Endodermal cell (in vitro differentiated cells): Measurements from ENCODE around the gene MSX2. TPM values are rescaled to one million over a fixed set of nuclear protein-coding genes. Genes with fewer than 3 reads are reported as not detected.
A peak's percentile ranks its signal among the peaks of the same experiment; 100 is the strongest.

ENCODE experiments used
- DNase-seq: peaks from one replicate; pipeline ENCODE4 v3.0.0-alpha.2; 2017
- H3K27ac ChIP-seq: 2 replicates; pipeline ENCODE4 v1.5.1; 2013; ENCODE audit warnings: mild to moderate bottlenecking, low read depth, low read length, moderate library complexity
- H3K27me3 ChIP-seq: 2 replicates; pipeline ENCODE4 v1.6.1; 2013; ENCODE audit warnings: mild to moderate bottlenecking, low read length, moderate library complexity; ENCODE audit not compliant: insufficient read depth, control insufficient read depth, poor library complexity, severe bottlenecking
- H3K36me3 ChIP-seq: 2 replicates; pipeline ENCODE4 v1.7.0; 2013; ENCODE audit warnings: mild to moderate bottlenecking, low read length, moderate library complexity; ENCODE audit not compliant: control insufficient read depth, insufficient read depth
- H3K4me1 ChIP-seq: one replicate; pipeline ENCODE4 v1.7.0; 2013; ENCODE audit warnings: low read length; ENCODE audit not compliant: control insufficient read depth, insufficient read depth
- H3K4me3 ChIP-seq: 2 replicates; pipeline ENCODE4 v1.5.1; 2013; ENCODE audit warnings: mild to moderate bottlenecking, low read length, moderate library complexity
- H3K9ac ChIP-seq: 2 replicates; pipeline ENCODE4 v1.6.1; 2013; ENCODE audit warnings: mild to moderate bottlenecking, low read length, moderate library complexity; ENCODE audit not compliant: poor library complexity, severe bottlenecking; ENCODE audit errors: extremely low read depth
- H3K9me3 ChIP-seq: 2 replicates; pipeline ENCODE4 v1.6.1; 2013; ENCODE audit warnings: mild to moderate bottlenecking, low read length, moderate library complexity; ENCODE audit not compliant: control insufficient read depth
- H3K27ac Mint-ChIP-seq: 2 replicates; pipeline ENCODE4 v1.8.0; 2020; ENCODE audit warnings: mixed read lengths
- H3K27me3 Mint-ChIP-seq: 2 replicates; pipeline ENCODE4 v1.8.0; 2021; ENCODE audit warnings: mild to moderate bottlenecking, mixed read lengths; ENCODE audit not compliant: insufficient read depth
- H3K36me3 Mint-ChIP-seq: 2 replicates; pipeline ENCODE4 v1.8.0; 2020; ENCODE audit warnings: low read depth, mixed read lengths
- H3K4me1 Mint-ChIP-seq: 2 replicates; pipeline ENCODE4 v1.8.0; 2020; ENCODE audit warnings: mixed read lengths
- H3K4me3 Mint-ChIP-seq: 2 replicates; pipeline ENCODE4 v1.8.0; 2020; ENCODE audit warnings: mild to moderate bottlenecking, moderate library complexity, mixed read lengths
- H3K9me3 Mint-ChIP-seq: 2 replicates; pipeline ENCODE4 v1.8.0; 2020; ENCODE audit warnings: mild to moderate bottlenecking, mixed read lengths
- CTCF ChIP-seq: fragments of 200-600 bp; sonication (generic); conservative IDR thresholded peaks from 2 replicates; pipeline ENCODE4 v1.5.0; 2021; ENCODE audit warnings: antibody characterized with exemption, mild to moderate bottlenecking
- WGBS, 2 experiments: methylation state at CpG; one replicate each; pipeline versions ENCODE4 v1.1.5 to v1.1.7; 2013; ENCODE audit warnings: missing lambda C conversion rate in 2 of 2, mixed read lengths in 1 of 2; ENCODE audit not compliant: insufficient coverage in 1 of 2, insufficient read length in 1 of 2; 5-methylcytosine and 5-hydroxymethylcytosine counted together
- total RNA-seq, 2 donors: library from RNA; stranded (reverse); fragmentation: NEBNext Ultra II Directional in 1 of 2; extraction: Animal tissue kit (Norgen Biotek cat#: 25700) in 1 of 2; gene quantifications; 2 replicates in 1 of 2; 3 replicates in 1 of 2; pipeline ENCODE4 v1.2.1, GENCODE V29; 2021

Gene MSX2
- total RNA-seq, 2 donors from 2014 or later, result 4.2 to 20.0 TPM

DNA sequence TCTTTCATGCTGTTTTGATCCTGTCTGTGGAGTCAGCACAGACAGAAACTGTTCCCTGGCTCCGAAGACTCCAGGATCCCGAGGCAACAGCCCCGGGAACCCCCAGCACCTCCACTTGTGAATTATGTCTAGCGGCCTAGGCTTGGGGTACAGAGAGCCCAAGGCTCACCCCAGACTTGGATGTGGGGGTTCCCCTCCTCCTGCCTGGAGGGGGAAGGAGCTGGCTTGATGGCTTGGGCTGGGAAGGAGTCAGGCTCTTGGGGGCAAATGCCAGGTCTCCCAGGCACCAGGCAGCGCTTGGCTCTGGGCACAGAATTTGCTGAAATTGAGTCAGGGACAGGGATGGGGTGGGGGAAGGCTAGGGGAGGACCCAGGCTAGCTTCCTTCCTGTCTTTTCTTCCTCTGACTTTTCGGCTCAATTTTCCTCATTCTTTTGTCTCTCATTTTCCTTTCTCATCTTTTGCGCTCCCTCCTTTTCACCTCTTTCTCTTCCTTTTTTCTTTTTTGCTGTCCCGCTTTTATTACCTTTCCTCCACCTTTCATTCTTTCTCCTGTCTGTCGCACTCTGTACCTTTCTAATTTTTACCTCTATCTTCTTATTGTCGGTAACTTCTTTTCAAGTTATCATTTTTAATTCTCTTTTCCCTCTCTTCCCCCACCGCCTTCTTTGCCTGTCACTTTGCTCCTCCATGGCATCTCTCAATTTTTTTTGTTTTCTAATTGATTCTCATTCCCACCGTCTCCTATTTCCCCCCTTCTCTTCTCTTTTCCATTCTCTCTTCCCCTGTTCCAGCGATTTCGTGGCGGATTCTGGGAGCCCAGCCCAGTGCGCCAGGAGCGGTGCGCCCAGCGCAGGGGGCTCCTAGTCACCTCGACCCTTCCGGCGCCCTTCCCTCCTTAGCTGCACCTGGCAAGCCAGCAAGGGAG lies 10.5 kb downstream of the MSX2 start:
- Histone ChIP-seq H3K27ac (peak overlapping the region; percentile 91), H3K4me1 (peaks cover 22% of the 10 kb centered on the region), H3K9me3 (no peaks in the 10 kb centered on the region), H3K27me3 (peaks cover 84% of the 10 kb centered on the region), H3K9ac (no peak overlapping the region), H3K4me3 (peak overlapping the region; percentile 85), H3K36me3 (peaks cover 6% of the 10 kb centered on the region)
- Mint-ChIP-seq H3K27ac (no peak overlapping the region), H3K36me3 (peaks cover 5% of the 10 kb centered on the region), H3K4me1 (peaks cover 49% of the 10 kb centered on the region), H3K9me3 (no peaks in the 10 kb centered on the region), H3K27me3 (peaks cover 80% of the 10 kb centered on the region), H3K4me3 (peak overlapping the region; percentile 61)
- TF ChIP-seq CTCF, result no peak
- WGBS, 2 experiments, result 4 to 9% methylated on average over 15 to 22 of the region's 22 CpGs
- DNase-seq, result peak; percentile 68

DNA sequence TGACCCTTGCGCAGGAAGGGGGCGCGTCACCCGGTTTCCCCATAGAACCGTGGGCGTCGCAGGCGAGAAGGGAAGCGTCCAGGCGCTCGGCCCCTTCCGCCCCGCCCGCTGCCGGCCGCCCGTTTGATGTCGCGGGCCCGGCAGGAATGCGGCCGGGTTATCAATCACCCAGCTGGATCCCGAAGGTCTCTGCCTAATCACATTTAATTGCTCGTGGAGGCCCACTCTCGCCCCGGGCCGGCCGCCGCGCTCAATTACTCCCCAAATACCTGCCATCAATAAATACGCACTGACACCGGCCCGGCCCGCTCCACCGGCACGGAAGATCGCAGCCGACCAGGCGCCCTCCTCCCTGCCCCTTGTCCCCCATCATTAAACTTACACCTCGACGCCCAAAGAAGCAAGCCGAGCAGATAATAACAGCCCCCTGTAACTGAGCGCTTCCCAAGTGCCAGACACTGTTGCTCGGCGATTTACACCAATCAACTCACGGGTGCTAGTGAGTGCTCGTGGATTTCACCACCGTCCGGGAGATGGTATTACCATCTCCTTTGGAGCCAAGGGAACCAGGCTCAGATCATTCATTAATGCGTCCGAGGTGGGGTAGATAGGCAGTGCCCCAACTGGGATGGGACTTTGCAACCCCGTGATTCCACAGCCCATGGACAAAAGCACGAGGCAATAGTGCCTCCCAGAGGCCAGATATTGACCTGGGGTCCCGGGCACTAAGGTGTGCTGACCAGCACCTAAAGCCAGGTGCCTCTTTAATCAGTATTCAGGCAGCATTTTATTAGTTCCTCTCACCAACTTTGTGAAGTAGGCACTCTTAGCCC lies 11.3 kb downstream of the MSX2 start:
- H3K4me1 ChIP-seq, result peaks cover 22% of the 10 kb centered on the region
- H3K27me3 ChIP-seq, result peaks cover 75% of the 10 kb centered on the region
- peak; percentile 93 for DNase-seq
- H3K4me3 ChIP-seq, result peak overlapping the region; percentile 85
- H3K9me3 Mint-ChIP-seq, result no peaks in the 10 kb centered on the region
- peaks cover 71% of the 10 kb centered on the region for H3K27me3 Mint-ChIP-seq
- H3K9me3 ChIP-seq, result no peaks in the 10 kb centered on the region
- no peaks in the 10 kb centered on the region for H3K36me3 Mint-ChIP-seq
- peaks cover 48% of the 10 kb centered on the region for H3K4me1 Mint-ChIP-seq
- no peak overlapping the region for H3K9ac ChIP-seq
- peak; percentile 93 for TF ChIP-seq CTCF
- peak overlapping the region; percentile 61 for H3K4me3 Mint-ChIP-seq
- 0 to 1% methylated on average over 26 to 54 of the region's 54 CpGs for WGBS, 2 experiments
- H3K36me3 ChIP-seq, result no peaks in the 10 kb centered on the region
- peak overlapping the region; percentile 91 for H3K27ac ChIP-seq
- H3K27ac Mint-ChIP-seq, result peak overlapping the region; percentile 57

GRCh38 chr5:174736331-174736721 lies 11.9 kb downstream of the MSX2 start:
- peaks cover 65% of the 10 kb centered on the region for H3K27me3 Mint-ChIP-seq
- H3K27me3 ChIP-seq, result peaks cover 69% of the 10 kb centered on the region

More at GRCh38 chr5:174736331-174736721, 11.9 kb downstream of the MSX2 start:
- Histone ChIP-seq H3K4me3 (peak overlapping the region; percentile 85), H3K36me3 (no peaks in the 10 kb centered on the region), H3K4me1 (peaks cover 21% of the 10 kb centered on the region), H3K9ac (no peak overlapping the region), H3K27ac (no peak overlapping the region), H3K9me3 (no peaks in the 10 kb centered on the region)
- no peak overlapping the region for H3K4me3 Mint-ChIP-seq
- no peaks in the 10 kb centered on the region for H3K9me3 Mint-ChIP-seq
- 28 to 60% methylated on average over 2 to 4 of the region's 4 CpGs for WGBS, 2 experiments
- H3K36me3 Mint-ChIP-seq, result no peaks in the 10 kb centered on the region
- no peak overlapping the region for H3K27ac Mint-ChIP-seq
- peaks cover 42% of the 10 kb centered on the region for H3K4me1 Mint-ChIP-seq
- TF ChIP-seq CTCF, result peak; percentile 14
- DNase-seq, result no peak
